GM23338 (cell line): ENCODE results near the gene CCDC194.

Experiments used
- CREB1 ChIP-seq: fragments of 250-450 bp; sonication (Bioruptor Pico); IDR thresholded peaks from 2 replicates; pipeline ENCODE4 v1.5.0; 2020; ENCODE audit warnings: low read depth, mild to moderate bottlenecking, moderate library complexity
- EZH2 ChIP-seq: fragments of 200-600 bp; sonication (generic); IDR thresholded peaks from one replicate; pipeline ENCODE4 v1.8.0; 2017; ENCODE audit warnings: antibody characterized with exemption, mild to moderate bottlenecking, low read depth; ENCODE audit not compliant: unreplicated experiment
- EZH2phosphoT487 ChIP-seq: fragments of 200-600 bp; sonication (generic); IDR thresholded peaks from one replicate; pipeline ENCODE4 v1.8.1; 2018; ENCODE audit warnings: antibody characterized with exemption; ENCODE audit not compliant: unreplicated experiment
- POLR2AphosphoS5 ChIP-seq: IDR thresholded peaks from 2 replicates; pipeline ENCODE4 v1.6.1; 2016; ENCODE audit warnings: antibody characterized with exemption, low read depth
- REST ChIP-seq: IDR thresholded peaks from one replicate; pipeline ENCODE4 v1.6.1; 2018; ENCODE audit warnings: antibody characterized with exemption; ENCODE audit not compliant: unreplicated experiment
- STAT1 ChIP-seq: IDR thresholded peaks from one replicate; pipeline ENCODE4 v1.6.1; 2016; ENCODE audit warnings: antibody characterized with exemption; ENCODE audit not compliant: unreplicated experiment
- ZNF114 ChIP-seq: fragments of 250-450 bp; sonication (Bioruptor Pico); IDR thresholded peaks from 2 replicates; pipeline ENCODE4 v1.5.0; 2020; ENCODE audit warnings: mild to moderate bottlenecking, moderate library complexity
- ZNF331 ChIP-seq: fragments of 250-450 bp; sonication (Bioruptor Pico); IDR thresholded peaks from 2 replicates; pipeline ENCODE4 v1.5.0; 2020; ENCODE audit warnings: low read depth, mild to moderate bottlenecking, moderate library complexity
- TF ChIP-seq, protein P1 (sequence below), 2 experiments: fragments of 200-600 bp in 1 of 2; sonication (generic) in 1 of 2; conservative IDR thresholded peaks; 2 replicates each; pipeline versions ENCODE4 v1.5.1 to v1.6.1; 2016 to 2017; ENCODE audit warnings: antibody characterized with exemption in 2 of 2, low read depth in 2 of 2, mild to moderate bottlenecking in 2 of 2, moderate library complexity in 1 of 2
- TF ChIP-seq, protein P2 (sequence below): IDR thresholded peaks from 2 replicates; pipeline ENCODE4 v1.6.1; 2016; ENCODE audit warnings: antibody characterized with exemption

DNA sequence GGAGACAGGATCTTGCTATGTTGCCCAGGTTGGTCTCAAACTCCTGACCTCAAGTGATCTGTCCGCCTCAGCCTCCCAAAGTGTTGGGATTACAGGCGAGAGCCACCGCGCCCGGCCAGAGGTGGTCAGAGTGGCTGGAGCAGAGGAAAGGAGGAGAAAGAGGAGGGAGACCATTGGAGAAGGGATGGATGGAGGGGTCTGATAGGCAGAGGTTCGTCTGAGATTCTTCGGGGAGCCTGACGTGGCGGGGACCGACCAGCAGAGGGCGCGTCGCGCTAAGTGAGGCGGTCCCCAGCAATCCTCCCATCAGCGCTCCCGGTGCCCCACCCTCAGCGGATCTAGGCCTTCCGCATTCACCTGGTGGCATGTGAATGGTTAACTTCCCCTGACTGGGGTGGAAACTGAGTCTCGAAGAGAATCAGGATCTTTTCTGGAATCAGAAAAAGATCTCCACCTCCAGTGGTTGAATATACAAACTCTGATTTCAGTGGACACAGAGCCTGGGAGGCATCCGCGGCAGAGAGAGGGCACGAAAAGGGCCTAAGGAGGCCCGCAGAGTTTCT is 47.8 kb downstream of the CCDC194 start:
- 0 out of 2 replicates have a peak, but pooled peaks have one; percentile 28 for TF ChIP-seq POLR2AphosphoS5
- TF ChIP-seq, protein P1, sequence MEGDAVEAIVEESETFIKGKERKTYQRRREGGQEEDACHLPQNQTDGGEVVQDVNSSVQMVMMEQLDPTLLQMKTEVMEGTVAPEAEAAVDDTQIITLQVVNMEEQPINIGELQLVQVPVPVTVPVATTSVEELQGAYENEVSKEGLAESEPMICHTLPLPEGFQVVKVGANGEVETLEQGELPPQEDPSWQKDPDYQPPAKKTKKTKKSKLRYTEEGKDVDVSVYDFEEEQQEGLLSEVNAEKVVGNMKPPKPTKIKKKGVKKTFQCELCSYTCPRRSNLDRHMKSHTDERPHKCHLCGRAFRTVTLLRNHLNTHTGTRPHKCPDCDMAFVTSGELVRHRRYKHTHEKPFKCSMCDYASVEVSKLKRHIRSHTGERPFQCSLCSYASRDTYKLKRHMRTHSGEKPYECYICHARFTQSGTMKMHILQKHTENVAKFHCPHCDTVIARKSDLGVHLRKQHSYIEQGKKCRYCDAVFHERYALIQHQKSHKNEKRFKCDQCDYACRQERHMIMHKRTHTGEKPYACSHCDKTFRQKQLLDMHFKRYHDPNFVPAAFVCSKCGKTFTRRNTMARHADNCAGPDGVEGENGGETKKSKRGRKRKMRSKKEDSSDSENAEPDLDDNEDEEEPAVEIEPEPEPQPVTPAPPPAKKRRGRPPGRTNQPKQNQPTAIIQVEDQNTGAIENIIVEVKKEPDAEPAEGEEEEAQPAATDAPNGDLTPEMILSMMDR (conservative IDR thresholded peaks at IDR 0.05; ENCODE audit: low read depth in 2 of 2) = peak; percentile 86 to 97
- TF ChIP-seq ZNF331 (CRISPR knock-in tag) = no peak
- TF ChIP-seq EZH2phosphoT487 = no peak
- TF ChIP-seq STAT1 = no peak
- TF ChIP-seq EZH2 = no peak
- TF ChIP-seq CREB1 = peak; percentile 36; the same call in 1 of the 2 replicates
- no peak for TF ChIP-seq REST
- TF ChIP-seq, protein P2, sequence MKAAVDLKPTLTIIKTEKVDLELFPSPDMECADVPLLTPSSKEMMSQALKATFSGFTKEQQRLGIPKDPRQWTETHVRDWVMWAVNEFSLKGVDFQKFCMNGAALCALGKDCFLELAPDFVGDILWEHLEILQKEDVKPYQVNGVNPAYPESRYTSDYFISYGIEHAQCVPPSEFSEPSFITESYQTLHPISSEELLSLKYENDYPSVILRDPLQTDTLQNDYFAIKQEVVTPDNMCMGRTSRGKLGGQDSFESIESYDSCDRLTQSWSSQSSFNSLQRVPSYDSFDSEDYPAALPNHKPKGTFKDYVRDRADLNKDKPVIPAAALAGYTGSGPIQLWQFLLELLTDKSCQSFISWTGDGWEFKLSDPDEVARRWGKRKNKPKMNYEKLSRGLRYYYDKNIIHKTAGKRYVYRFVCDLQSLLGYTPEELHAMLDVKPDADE = no peak
- no peak for TF ChIP-seq ZNF114 (CRISPR knock-in tag)
